Upper lobe of left lung (tissue), 6 donors: ENCODE data around the gene CNRIP1. TPM values are rescaled to one million over a fixed set of nuclear protein-coding genes. Genes with fewer than 3 reads are reported as not detected.

Experiments
- ATAC-seq, 2 donors: fragments of 200-7000 bp; cut with Tn5 transposase; one replicate each; pipeline ENCODE4 v1.9.1; 2022; ENCODE audit warnings: mild to moderate bottlenecking in 2 of 2, moderate library complexity in 2 of 2; ENCODE audit not compliant: low FRiP score in 2 of 2
- DNase-seq, 2 donors: peaks; one replicate each; pipeline ENCODE4 v3.0.0-alpha.2; 2019 to 2020
- H3K27ac ChIP-seq, 4 donors: fragments of 200-600 bp; sonication (generic); one replicate each; pipeline ENCODE4 v1.5.1; 2016 to 2019
- H3K27me3 ChIP-seq, 4 donors: fragments of 200-600 bp; sonication (generic); one replicate each; pipeline ENCODE4 v1.5.1; 2017 to 2019
- H3K36me3 ChIP-seq, 4 donors: fragments of 200-600 bp; sonication (generic); one replicate each; pipeline ENCODE4 v1.5.1; 2016 to 2019
- H3K4me1 ChIP-seq, 4 donors: fragments of 200-600 bp; sonication (generic); one replicate each; pipeline ENCODE4 v1.5.1; 2018 to 2019
- H3K4me3 ChIP-seq, 4 donors: fragments of 200-600 bp; sonication (generic); one replicate each; pipeline ENCODE4 v1.5.1; 2017 to 2019; ENCODE audit warnings: mild to moderate bottlenecking in 2 of 4, moderate library complexity in 1 of 4
- H3K9me3 ChIP-seq, 4 donors: fragments of 200-600 bp; sonication (generic); one replicate each; pipeline ENCODE4 v1.5.1; 2018 to 2019
- CTCF ChIP-seq, 6 experiments: fragments of 450-650 bp in 4 of 6; fragments of 200-600 bp in 2 of 6; sonication (generic) in 2 of 6; IDR thresholded peaks; one replicate each; pipeline ENCODE4 v1.5.1; 2016 to 2019; ENCODE audit warnings: antibody characterized with exemption in 6 of 6
- EP300 ChIP-seq, 4 donors: sonication (generic); formaldehyde crosslinking; IDR thresholded peaks; one replicate each; pipeline ENCODE4 v1.5.1; 2017; ENCODE audit warnings: antibody characterized with exemption in 4 of 4, control low read depth in 2 of 4
- POLR2A ChIP-seq, 4 donors: fragments of 450-650 bp; IDR thresholded peaks; one replicate each; pipeline ENCODE4 v1.5.1; 2016 to 2017; ENCODE audit warnings: antibody characterized with exemption in 4 of 4, mild to moderate bottlenecking in 2 of 4
- POLR2AphosphoS5 ChIP-seq, 2 donors: sonication (generic); formaldehyde crosslinking; IDR thresholded peaks; one replicate each; pipeline ENCODE4 v1.5.1; 2017; ENCODE audit warnings: antibody characterized with exemption in 2 of 2
- WGBS, 2 donors: methylation state at CpG; one replicate each; pipeline ENCODE4 v1.1.5; 2017 to 2018; 5-methylcytosine and 5-hydroxymethylcytosine counted together
- total RNA-seq, 6 donors: library from RNA; depleted of rRNA in 4 of 6; stranded (reverse); fragments of >200 nt in 4 of 6; gene quantifications; one replicate each; pipeline versions ENCODE4 v1.1.0 to v1.2.1, GENCODE V29; 2016 to 2021
- donor health status: DM: no; HTN: no; CAD: no; lungs with moderate emphysema.
- donor health status: DM: no; HTN: yes; CAD: no; lungs with severe emphysema.

Gene CNRIP1
- total RNA-seq, 6 donors from 2014 or later, result 6.3 to 26.4 (median 10.8) TPM

- DNase-seq, result peak in 1 of 2 donors; percentile 72
- Histone ChIP-seq H3K27ac (peak overlapping the region; percentile 37 to 85 (median 75)), H3K4me1 (peaks cover 0 to 19% (median 2%) of the 10 kb centered on the region in 4 donors), H3K4me3 (peak overlapping the region in 3 of 4 donors; percentile 27 to 46 (median 33)), H3K27me3 (no peaks in the 10 kb centered on the region), H3K36me3 (no peaks in the 10 kb centered on the region), H3K9me3 (no peaks in the 10 kb centered on the region)
- no peak for TF ChIP-seq CTCF (IDR thresholded peaks at IDR 0.05)
- TF ChIP-seq POLR2AphosphoS5 (IDR thresholded peaks at IDR 0.05), result peak in 1 of 2 donors; percentile 12
- peak in 1 of 4 donors; percentile 68 for TF ChIP-seq POLR2A (IDR thresholded peaks at IDR 0.05)
- WGBS, 2 donors, result 67 to 78% methylated on average over 4 of the region's 4 CpGs
- ATAC-seq, result peak; percentile 56 to 68
These were observed 46.4 kb upstream of the CNRIP1 start for GRCh38 chr2:68366083-68366560.

DNA sequence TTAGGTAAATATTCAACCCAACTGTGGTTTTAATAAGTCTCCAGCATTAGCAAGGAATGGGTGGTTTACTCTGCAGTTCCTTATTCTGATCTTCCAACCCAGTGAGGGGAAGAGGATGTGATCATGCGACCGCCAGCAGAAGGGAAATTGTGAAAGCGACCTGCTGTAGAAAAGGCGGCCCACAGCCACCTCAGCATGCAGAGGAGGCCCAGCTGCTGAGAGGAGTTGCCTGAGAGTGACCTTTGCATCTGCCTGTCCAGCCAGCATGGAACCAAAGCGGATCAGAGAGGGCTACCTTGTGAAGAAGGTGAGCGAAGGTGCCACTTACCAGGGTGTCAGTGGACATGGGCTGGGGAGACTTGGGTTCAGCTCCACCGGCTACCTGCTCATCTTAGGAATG, 45.3 kb upstream of the CNRIP1 start, which contains the start of gene PLEK:
TSS of gene PLEK (plus strand) at position 196 of the 400 bp plus-strand sequence. CDS start at position 266, 70 bp downstream.
- peak; percentile 81 to 82 for ATAC-seq
- Histone ChIP-seq H3K9me3 (no peaks in the 10 kb centered on the region), H3K4me1 (peaks cover 0 to 19% (median 2%) of the 10 kb centered on the region in 4 donors), H3K36me3 (no peaks in the 10 kb centered on the region), H3K27ac (peak within 1 kb of the TSS; percentile 50 to 85 (median 75)), H3K4me3 (peak within 1 kb of the TSS in 3 of 4 donors; percentile 27 to 46 (median 33)), H3K27me3 (no peaks in the 10 kb centered on the region)
- 51 to 61% methylated on average over 4 to 7 of the region's 7 CpGs for WGBS, 2 donors
- TF ChIP-seq CTCF (IDR thresholded peaks at IDR 0.05) (no peak), POLR2A (IDR thresholded peaks at IDR 0.05) (peak in 2 of 4 donors; percentile 54 to 87), EP300 (IDR thresholded peaks at IDR 0.05) (no peak), POLR2AphosphoS5 (IDR thresholded peaks at IDR 0.05) (peak; percentile 47 to 82)
- peak in 1 of 2 donors; percentile 84 for DNase-seq

DNA sequence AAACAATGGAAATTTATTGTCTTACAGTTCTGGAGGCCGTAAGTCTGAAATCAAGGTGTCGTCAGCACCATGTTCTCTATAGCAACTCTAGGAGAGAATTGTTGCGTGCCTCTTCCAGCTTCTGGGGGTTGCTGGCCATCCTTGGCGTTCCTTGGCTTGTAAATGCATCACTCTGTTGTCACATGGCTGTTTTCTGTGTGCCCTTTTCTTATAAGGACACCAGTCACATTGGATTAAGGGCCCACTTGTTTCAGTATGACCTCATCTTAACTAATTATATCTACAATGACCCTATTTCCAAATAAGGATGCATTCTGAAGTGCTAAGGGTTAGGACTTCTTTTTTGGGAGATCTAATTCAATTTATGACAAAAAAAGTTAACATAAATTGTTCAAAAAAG, 44.0 kb upstream of the CNRIP1 start:
- Histone ChIP-seq H3K4me3 (no peak overlapping the region), H3K9me3 (no peaks in the 10 kb centered on the region), H3K36me3 (no peaks in the 10 kb centered on the region), H3K27ac (no peak overlapping the region), H3K27me3 (no peaks in the 10 kb centered on the region), H3K4me1 (peaks cover 0 to 13% (median 2%) of the 10 kb centered on the region in 4 donors)
- WGBS, 2 donors, result 86% methylated on average over 4 of the region's 4 CpGs
- DNase-seq (no peak), ATAC-seq (no peak)
- TF ChIP-seq EP300 (IDR thresholded peaks at IDR 0.05) (no peak), CTCF (IDR thresholded peaks at IDR 0.05) (no peak), POLR2AphosphoS5 (IDR thresholded peaks at IDR 0.05) (no peak), POLR2A (IDR thresholded peaks at IDR 0.05) (no peak)

- peak overlapping the region in 2 of 4 donors; percentile 41 to 58 for H3K27ac ChIP-seq
- peak in 1 of 2 donors; percentile 51 for ATAC-seq
- 68 to 71% methylated on average over 7 of the region's 7 CpGs for WGBS, 2 donors
These were observed 43.0 kb upstream of the CNRIP1 start for GRCh38 chr2:68362749-68363148.

More at GRCh38 chr2:68362749-68363148, 43.0 kb upstream of the CNRIP1 start:
- TF ChIP-seq CTCF (IDR thresholded peaks at IDR 0.05) (no peak), EP300 (IDR thresholded peaks at IDR 0.05) (no peak), POLR2AphosphoS5 (IDR thresholded peaks at IDR 0.05) (no peak), POLR2A (IDR thresholded peaks at IDR 0.05) (no peak)
- DNase-seq, result no peak
- H3K27me3 ChIP-seq, result no peaks in the 10 kb centered on the region
- no peak overlapping the region for H3K4me3 ChIP-seq
- peaks cover 0 to 8% (median 2%) of the 10 kb centered on the region in 4 donors for H3K4me1 ChIP-seq
- H3K36me3 ChIP-seq, result no peaks in the 10 kb centered on the region
- no peaks in the 10 kb centered on the region for H3K9me3 ChIP-seq
